ENCODE results near the gene RPL39L.

Gene RPL39L

DNA sequence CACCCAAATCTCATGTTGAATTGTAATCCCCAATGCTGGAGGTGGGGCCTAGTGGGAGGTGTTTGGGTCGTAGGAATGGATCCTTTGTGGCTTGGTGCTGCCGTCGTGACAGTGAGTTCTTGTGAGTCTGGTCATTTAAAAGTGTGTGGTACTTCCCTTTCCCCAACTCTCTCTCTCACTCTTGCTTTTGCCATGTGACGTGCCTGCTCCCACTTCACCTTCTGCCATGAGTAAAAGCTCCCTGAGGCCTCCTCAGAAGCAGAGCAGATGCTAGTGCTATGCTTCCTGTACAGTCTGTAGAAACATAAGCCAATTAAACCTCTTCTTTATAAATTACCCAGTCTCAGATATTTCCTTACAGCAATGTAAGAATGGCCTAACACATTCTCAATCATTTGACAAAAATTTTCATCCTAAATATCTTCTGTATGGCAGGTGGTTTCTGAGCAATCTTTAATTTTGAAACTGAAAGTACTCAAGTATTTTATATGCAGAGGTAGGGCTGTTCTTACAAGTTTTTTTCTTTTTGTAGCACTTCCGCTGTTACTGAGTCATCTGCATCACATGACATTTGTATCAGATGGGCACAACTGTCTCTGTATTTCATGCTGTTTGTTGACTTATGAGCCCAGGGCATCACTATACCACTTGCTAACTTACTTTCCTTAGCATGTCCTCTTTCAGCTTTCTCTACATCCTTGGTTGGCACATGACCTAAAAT, 8.8 kb downstream of the RPL39L start:
- no CpG with 5 or more reads among the region's 5 CpGs for WGBS (ENCODE audit: extremely low coverage, insufficient coverage, low lambda C conversion rate)

DNA sequence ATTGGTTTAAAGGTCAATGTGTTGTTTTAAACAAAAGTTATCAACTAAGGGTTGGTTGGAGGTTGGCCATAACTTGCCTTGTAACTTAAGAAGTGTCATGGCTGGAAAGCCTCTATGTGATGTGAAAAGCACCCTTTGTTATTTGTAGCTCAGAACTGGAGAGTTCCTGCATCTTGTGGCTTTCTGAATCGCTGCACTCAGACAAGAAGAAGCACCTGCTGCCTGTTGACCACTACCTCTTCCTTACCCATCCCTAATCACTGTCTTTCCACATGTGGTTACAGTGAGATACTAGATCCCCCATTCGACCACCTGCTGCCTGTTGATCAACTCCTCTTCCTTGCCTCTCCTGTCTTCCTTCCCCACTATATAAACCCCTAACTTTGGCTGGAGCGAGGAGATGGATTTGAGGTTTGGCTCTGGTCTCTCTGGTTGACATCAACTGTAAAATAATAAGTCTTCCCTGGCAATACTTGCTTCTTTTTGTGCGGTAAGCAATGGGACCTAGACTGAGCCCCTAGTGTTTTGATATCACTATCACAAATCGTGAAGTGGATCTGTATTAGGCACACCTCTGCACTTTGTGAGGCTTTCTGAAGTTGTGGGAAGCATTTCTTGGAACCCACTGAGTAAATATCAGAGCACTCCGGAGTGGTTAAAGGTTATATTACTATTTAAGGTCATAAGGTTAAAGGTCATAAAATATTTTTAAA, 13.8 kb downstream of the RPL39L start:
- Histone ChIP-seq H3K18ac (ENCODE audit: low read length) (no peak overlapping the region), H2AK5ac (ENCODE audit: low read length) (no peak overlapping the region), H3K23ac (ENCODE audit: low read length) (no peak overlapping the region), H3K4me3 (ENCODE audit: low read length) (no peak overlapping the region), H3K36me3 (ENCODE audit: control insufficient read depth, insufficient read depth, low read length) (no peaks in the 10 kb centered on the region), H2BK120ac (ENCODE audit: low read depth, low read length) (no peak overlapping the region), H3K9ac (ENCODE audit: low read length) (no peak overlapping the region), H3K56ac (ENCODE audit: low read length) (no peak overlapping the region), H3K79me1 (ENCODE audit: low read length) (peaks cover 8% of the 10 kb centered on the region), H3K79me2 (ENCODE audit: control insufficient read depth, insufficient read depth, low read length) (peaks cover 3% of the 10 kb centered on the region), H2BK15ac (replicated peaks; ENCODE audit: low read depth) (no peak overlapping the region), H2BK5ac (ENCODE audit: low read length) (no peak overlapping the region), H3K27ac (ENCODE audit: low read depth, low read length) (no peak overlapping the region), H4K8ac (ENCODE audit: low read depth, low read length) (no peak overlapping the region), H3K4me2 (ENCODE audit: low read length) (no peak overlapping the region), H4K5ac (ENCODE audit: low read length) (no peak overlapping the region), H3K27me3 (ENCODE audit: insufficient read depth, low read length, poor library complexity) (no peaks in the 10 kb centered on the region), H3K4me1 (ENCODE audit: control insufficient read depth, low read depth, low read length) (no peaks in the 10 kb centered on the region), H3K4ac (ENCODE audit: low read depth, low read length) (no peak overlapping the region)
- no peak for DNase-seq
- no CpG with 5 or more reads among the region's 6 CpGs for WGBS (ENCODE audit: extremely low coverage, insufficient coverage, low lambda C conversion rate)

More for the DNA sequence above, 8.8 kb downstream of the RPL39L start:
- Histone ChIP-seq H3K36me3 (ENCODE audit: control insufficient read depth, insufficient read depth, low read length) (no peaks in the 10 kb centered on the region), H3K27me3 (ENCODE audit: insufficient read depth, low read length, poor library complexity) (no peaks in the 10 kb centered on the region), H3K79me2 (ENCODE audit: control insufficient read depth, insufficient read depth, low read length) (peaks cover 3% of the 10 kb centered on the region), H3K79me1 (ENCODE audit: low read length) (peaks cover 11% of the 10 kb centered on the region), H3K4ac (ENCODE audit: low read depth, low read length) (no peak overlapping the region), H3K56ac (ENCODE audit: low read length) (no peak overlapping the region), H4K5ac (ENCODE audit: low read length) (no peak overlapping the region), H3K4me1 (ENCODE audit: control insufficient read depth, low read depth, low read length) (no peaks in the 10 kb centered on the region), H3K18ac (ENCODE audit: low read length) (no peak overlapping the region), H3K4me3 (ENCODE audit: low read length) (no peak overlapping the region), H2BK15ac (replicated peaks; ENCODE audit: low read depth) (no peak overlapping the region), H3K9ac (ENCODE audit: low read length) (no peak overlapping the region), H2AK5ac (ENCODE audit: low read length) (no peak overlapping the region), H2BK120ac (ENCODE audit: low read depth, low read length) (no peak overlapping the region), H3K23ac (ENCODE audit: low read length) (no peak overlapping the region), H3K27ac (ENCODE audit: low read depth, low read length) (no peak overlapping the region), H4K8ac (ENCODE audit: low read depth, low read length) (no peak overlapping the region), H2BK5ac (ENCODE audit: low read length) (no peak overlapping the region), H3K4me2 (ENCODE audit: low read length) (no peak overlapping the region)
- DNase-seq: no peak

DNA sequence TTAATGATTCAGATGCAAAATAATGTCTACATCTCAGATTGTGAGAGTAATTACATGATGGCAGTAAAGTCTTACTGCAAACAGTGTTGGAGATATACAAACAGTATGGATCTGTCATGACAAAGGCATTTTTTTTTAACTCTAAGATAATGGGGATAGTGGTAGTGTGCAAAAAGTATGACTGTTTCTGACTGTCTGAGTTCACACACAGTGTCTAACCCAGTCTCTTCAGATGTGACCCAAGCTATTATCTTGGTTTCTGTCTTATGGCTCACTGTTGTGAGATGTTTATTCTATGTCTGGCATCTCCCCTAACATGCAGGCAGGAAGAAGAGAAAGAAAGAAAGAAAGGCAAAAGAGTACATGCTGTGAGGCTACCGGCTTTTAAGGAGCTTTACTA, 17.0 kb downstream of the RPL39L start:
- no peak overlapping the region for H2AK5ac ChIP-seq (ENCODE audit: low read length)
- no peak overlapping the region for H3K23ac ChIP-seq (ENCODE audit: low read length)
- no peak overlapping the region for H4K5ac ChIP-seq (ENCODE audit: low read length)
- no peak overlapping the region for H4K8ac ChIP-seq (ENCODE audit: low read depth, low read length)
- WGBS (ENCODE audit: extremely low coverage, insufficient coverage, low lambda C conversion rate): no CpG with 5 or more reads among the region's 1 CpG
- H3K36me3 ChIP-seq (ENCODE audit: control insufficient read depth, insufficient read depth, low read length): no peaks in the 10 kb centered on the region
- H3K27me3 ChIP-seq (ENCODE audit: insufficient read depth, low read length, poor library complexity): no peaks in the 10 kb centered on the region
- H3K79me2 ChIP-seq (ENCODE audit: control insufficient read depth, insufficient read depth, low read length): no peaks in the 10 kb centered on the region
- DNase-seq: no peak
- no peak overlapping the region for H3K27ac ChIP-seq (ENCODE audit: low read depth, low read length)
- no peak overlapping the region for H3K18ac ChIP-seq (ENCODE audit: low read length)
- H3K79me1 ChIP-seq (ENCODE audit: low read length): no peaks in the 10 kb centered on the region
- no peak overlapping the region for H2BK5ac ChIP-seq (ENCODE audit: low read length)
- no peak overlapping the region for H3K9ac ChIP-seq (ENCODE audit: low read length)
- no peak overlapping the region for H3K4me2 ChIP-seq (ENCODE audit: low read length)
- H2BK15ac ChIP-seq (replicated peaks; ENCODE audit: low read depth): no peak overlapping the region
- H3K4me1 ChIP-seq (ENCODE audit: control insufficient read depth, low read depth, low read length): no peaks in the 10 kb centered on the region
- no peak overlapping the region for H3K4ac ChIP-seq (ENCODE audit: low read depth, low read length)
- no peak overlapping the region for H2BK120ac ChIP-seq (ENCODE audit: low read depth, low read length)
- no peak overlapping the region for H3K4me3 ChIP-seq (ENCODE audit: low read length)
- no peak overlapping the region for H3K56ac ChIP-seq (ENCODE audit: low read length)

- no CpG with 5 or more reads among the region's 2 CpGs for WGBS (ENCODE audit: extremely low coverage, insufficient coverage, low lambda C conversion rate)
- Histone ChIP-seq H3K4me2 (ENCODE audit: low read length) (no peak overlapping the region), H2BK15ac (replicated peaks; ENCODE audit: low read depth) (no peak overlapping the region), H2AK5ac (ENCODE audit: low read length) (no peak overlapping the region), H3K4me3 (ENCODE audit: low read length) (no peak overlapping the region), H3K36me3 (ENCODE audit: control insufficient read depth, insufficient read depth, low read length) (no peaks in the 10 kb centered on the region), H3K27ac (ENCODE audit: low read depth, low read length) (no peak overlapping the region), H2BK5ac (ENCODE audit: low read length) (no peak overlapping the region), H2BK120ac (ENCODE audit: low read depth, low read length) (no peak overlapping the region), H3K9ac (ENCODE audit: low read length) (no peak overlapping the region), H3K79me1 (ENCODE audit: low read length) (no peaks in the 10 kb centered on the region), H4K5ac (ENCODE audit: low read length) (no peak overlapping the region), H3K56ac (ENCODE audit: low read length) (no peak overlapping the region), H3K27me3 (ENCODE audit: insufficient read depth, low read length, poor library complexity) (no peaks in the 10 kb centered on the region), H3K23ac (ENCODE audit: low read length) (no peak overlapping the region), H3K18ac (ENCODE audit: low read length) (no peak overlapping the region), H3K4ac (ENCODE audit: low read depth, low read length) (no peak overlapping the region), H3K4me1 (ENCODE audit: control insufficient read depth, low read depth, low read length) (no peaks in the 10 kb centered on the region), H3K79me2 (ENCODE audit: control insufficient read depth, insufficient read depth, low read length) (no peaks in the 10 kb centered on the region), H4K8ac (ENCODE audit: low read depth, low read length) (no peak overlapping the region)
- DNase-seq: no peak
Observed at GRCh38 chr3:187120326-187120725, 19.0 kb downstream of the RPL39L start.

DNA sequence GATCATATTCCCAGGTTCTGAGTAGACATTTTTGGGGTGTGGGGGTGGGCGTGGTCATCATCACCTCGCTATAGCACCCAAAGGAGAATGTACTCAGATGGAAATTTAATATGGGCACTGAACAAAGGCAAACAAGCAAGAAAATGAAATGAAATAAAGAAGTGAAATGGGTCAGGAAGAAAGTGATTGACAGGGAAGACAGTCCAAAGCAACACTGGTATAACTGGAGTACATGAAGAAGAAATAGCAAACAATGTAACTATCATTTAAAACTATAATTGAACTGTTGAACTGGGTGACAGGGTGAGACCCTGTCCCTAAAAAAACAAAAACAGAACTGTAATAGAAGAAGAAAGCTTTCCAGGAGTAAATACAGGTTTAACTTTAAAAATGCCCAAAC, 24.8 kb downstream of the RPL39L start:
- H4K8ac ChIP-seq (ENCODE audit: low read depth, low read length): no peak overlapping the region
- H2BK5ac ChIP-seq (ENCODE audit: low read length): no peak overlapping the region
- no peak overlapping the region for H2BK120ac ChIP-seq (ENCODE audit: low read depth, low read length)
- H3K4me2 ChIP-seq (ENCODE audit: low read length): no peak overlapping the region
- no peak overlapping the region for H3K4me3 ChIP-seq (ENCODE audit: low read length)
- H3K4ac ChIP-seq (ENCODE audit: low read depth, low read length): no peak overlapping the region
- no peak overlapping the region for H3K18ac ChIP-seq (ENCODE audit: low read length)
- H3K9ac ChIP-seq (ENCODE audit: low read length): no peak overlapping the region
- H3K79me1 ChIP-seq (ENCODE audit: low read length): no peaks in the 10 kb centered on the region
- no peak overlapping the region for H4K5ac ChIP-seq (ENCODE audit: low read length)
- H3K23ac ChIP-seq (ENCODE audit: low read length): no peak overlapping the region
- no peaks in the 10 kb centered on the region for H3K4me1 ChIP-seq (ENCODE audit: control insufficient read depth, low read depth, low read length)
- no peak overlapping the region for H3K56ac ChIP-seq (ENCODE audit: low read length)
- no peak overlapping the region for H2AK5ac ChIP-seq (ENCODE audit: low read length)
- H3K36me3 ChIP-seq (ENCODE audit: control insufficient read depth, insufficient read depth, low read length): no peaks in the 10 kb centered on the region
- no peak overlapping the region for H2BK15ac ChIP-seq (replicated peaks; ENCODE audit: low read depth)
- H3K27me3 ChIP-seq (ENCODE audit: insufficient read depth, low read length, poor library complexity): no peaks in the 10 kb centered on the region
- H3K79me2 ChIP-seq (ENCODE audit: control insufficient read depth, insufficient read depth, low read length): no peaks in the 10 kb centered on the region
- no peak for DNase-seq
- no peak overlapping the region for H3K27ac ChIP-seq (ENCODE audit: low read depth, low read length)
- no CpG with 5 or more reads among the region's 2 CpGs for WGBS (ENCODE audit: extremely low coverage, insufficient coverage, low lambda C conversion rate)
